WTC11 (cell line): ENCODE measurements around the gene RGS6.

Source experiments
- ATF1 ChIP-seq: sonication (generic); formaldehyde crosslinking; IDR thresholded peaks from 2 replicates; pipeline ENCODE4 v1.8.1; 2023; ENCODE audit warnings: mild to moderate bottlenecking, moderate library complexity, missing genetic modification reagents
- CBFB ChIP-seq: sonication (generic); formaldehyde crosslinking; IDR thresholded peaks from 2 replicates; pipeline ENCODE4 v1.8.1; 2022; ENCODE audit warnings: mild to moderate bottlenecking, low read depth, missing genetic modification reagents
- CTCF ChIP-seq: fragments of 200-600 bp; IDR thresholded peaks from 2 replicates; pipeline ENCODE4 v1.8.0; 2022; ENCODE audit warnings: antibody characterized with exemption
- ETV6 ChIP-seq: sonication (generic); formaldehyde crosslinking; IDR thresholded peaks from 2 replicates; pipeline ENCODE4 v1.8.1; 2022; ENCODE audit warnings: mild to moderate bottlenecking, missing genetic modification reagents
- FOXJ3 ChIP-seq: sonication (generic); formaldehyde crosslinking; IDR thresholded peaks from 2 replicates; pipeline ENCODE4 v1.9.0; 2021; ENCODE audit warnings: missing genetic modification reagents, mild to moderate bottlenecking, borderline replicate concordance
- JUN ChIP-seq: sonication (generic); formaldehyde crosslinking; IDR thresholded peaks from 2 replicates; pipeline ENCODE4 v1.8.0; 2023; ENCODE audit warnings: mild to moderate bottlenecking, missing genetic modification reagents
- NR1H2 ChIP-seq: sonication (generic); formaldehyde crosslinking; IDR thresholded peaks from 2 replicates; pipeline ENCODE4 v1.9.0; 2021; ENCODE audit warnings: mild to moderate bottlenecking, moderate library complexity, missing genetic modification reagents
- PREB ChIP-seq: sonication (generic); formaldehyde crosslinking; IDR thresholded peaks from 2 replicates; pipeline ENCODE4 v1.8.1; 2022; ENCODE audit warnings: mild to moderate bottlenecking, missing genetic modification reagents, moderate library complexity, borderline replicate concordance
- SP1 ChIP-seq: sonication (generic); formaldehyde crosslinking; conservative IDR thresholded peaks from 2 replicates; pipeline ENCODE4 v1.8.1; 2022; ENCODE audit warnings: missing genetic modification reagents
- STAT6 ChIP-seq: sonication (generic); formaldehyde crosslinking; conservative IDR thresholded peaks from 2 replicates; pipeline ENCODE4 v1.8.1; 2023; ENCODE audit warnings: mild to moderate bottlenecking, low read depth, missing genetic modification reagents, moderate library complexity
- TEAD4 ChIP-seq: sonication (generic); formaldehyde crosslinking; IDR thresholded peaks from 2 replicates; pipeline ENCODE4 v1.8.0; 2022; ENCODE audit warnings: mild to moderate bottlenecking, missing genetic modification reagents
- USF2 ChIP-seq: sonication (generic); formaldehyde crosslinking; IDR thresholded peaks from 2 replicates; pipeline ENCODE4 v1.8.1; 2023; ENCODE audit warnings: mild to moderate bottlenecking, missing genetic modification reagents, moderate library complexity
- ZMAT4 ChIP-seq: fragments of 250-450 bp; sonication (Bioruptor Pico); IDR thresholded peaks from 2 replicates; pipeline ENCODE4 v1.9.0; 2021; ENCODE audit warnings: mild to moderate bottlenecking
- ZNF281 ChIP-seq: sonication (generic); formaldehyde crosslinking; IDR thresholded peaks from 2 replicates; pipeline ENCODE4 v1.8.0; 2023; ENCODE audit warnings: mild to moderate bottlenecking, missing genetic modification reagents

- TF ChIP-seq ETV6 (CRISPR knock-in tag) (no peak), SP1 (CRISPR knock-in tag) (no peak), STAT6 (no peak), CTCF (no peak), USF2 (CRISPR knock-in tag) (no peak), TEAD4 (no peak), NR1H2 (CRISPR knock-in tag) (no peak), ATF1 (no peak), PREB (no peak), CBFB (CRISPR knock-in tag) (no peak), ZNF281 (CRISPR knock-in tag) (no peak), JUN (CRISPR knock-in tag) (no peak), FOXJ3 (no peak), ZMAT4 (no peak)
Observed at GRCh38 chr14:72369106-72369505, 436.9 kb downstream of the RGS6 start.
